Loucy (cell line): ENCODE results near the gene ITSN2.

Experiments
- H2AFZ ChIP-seq: fragments of 200-600 bp; sonication (generic); 2 replicates; pipeline ENCODE4 v1.6.0; 2016; ENCODE audit warnings: antibody characterized with exemption, mild to moderate bottlenecking, low read length, moderate library complexity
- H3F3A ChIP-seq: fragments of 200-600 bp; 2 replicates; pipeline ENCODE4 v1.6.0; 2016; ENCODE audit warnings: antibody characterized with exemption, low read depth, mild to moderate bottlenecking
- H3K27me3 ChIP-seq: fragments of 200-600 bp; sonication (generic); 2 replicates; pipeline ENCODE4 v1.6.1; 2014; ENCODE audit warnings: low read length, mild to moderate bottlenecking; ENCODE audit not compliant: insufficient read depth, poor library complexity, severe bottlenecking
- H3K36me3 ChIP-seq: fragments of 200-600 bp; sonication (generic); 2 replicates; pipeline ENCODE4 v1.6.1; 2016; ENCODE audit warnings: low read length; ENCODE audit not compliant: insufficient read depth
- H3K4me1 ChIP-seq: fragments of 200-600 bp; sonication (generic); 2 replicates; pipeline ENCODE4 v1.5.1; 2014; ENCODE audit warnings: low read length, mild to moderate bottlenecking; ENCODE audit not compliant: insufficient read depth, poor library complexity, severe bottlenecking
- H3K4me2 ChIP-seq: fragments of 200-600 bp; sonication (generic); 2 replicates; pipeline ENCODE4 v1.6.0; 2014; ENCODE audit warnings: antibody characterized with exemption, low read length, low read depth, mild to moderate bottlenecking; ENCODE audit not compliant: poor library complexity, severe bottlenecking
- H3K4me3 ChIP-seq: fragments of 200-600 bp; sonication (generic); 2 replicates; pipeline ENCODE4 v1.5.1; 2014; ENCODE audit warnings: low read length, mild to moderate bottlenecking, mixed read lengths; ENCODE audit not compliant: poor library complexity, severe bottlenecking
- H3K79me2 ChIP-seq: fragments of 200-600 bp; sonication (generic); 2 replicates; pipeline ENCODE4 v1.6.1; 2014; ENCODE audit warnings: low read length; ENCODE audit not compliant: insufficient read depth
- H3K9ac ChIP-seq: fragments of 200-600 bp; sonication (generic); 2 replicates; pipeline ENCODE4 v1.6.0; 2014; ENCODE audit warnings: mild to moderate bottlenecking, low read depth, low read length, moderate library complexity; ENCODE audit not compliant: poor library complexity, severe bottlenecking
- H3K9me2 ChIP-seq: fragments of 200-600 bp; sonication (generic); replicated peaks from 2 replicates; pipeline ENCODE4 v1.6.1; 2016; ENCODE audit warnings: low read depth, low read length, mixed read lengths
- H3K9me3 ChIP-seq: fragments of 200-600 bp; sonication (generic); 2 replicates; pipeline ENCODE4 v1.6.1; 2014; ENCODE audit warnings: mild to moderate bottlenecking, antibody characterized with exemption, low read length, low read depth; ENCODE audit not compliant: insufficient read depth
- H4K20me1 ChIP-seq: fragments of 200-600 bp; sonication (generic); 2 replicates; pipeline ENCODE4 v1.6.0; 2014; ENCODE audit warnings: antibody characterized with exemption, low read length, mild to moderate bottlenecking; ENCODE audit not compliant: insufficient read depth, poor library complexity, severe bottlenecking
- CTCF ChIP-seq: fragments of 200-600 bp; sonication (generic); conservative IDR thresholded peaks from 2 replicates; pipeline ENCODE4 v1.5.1; 2014; ENCODE audit warnings: mild to moderate bottlenecking, antibody characterized with exemption, low read length
- EZH2phosphoT487 ChIP-seq: fragments of 200-600 bp; IDR thresholded peaks from 2 replicates; pipeline ENCODE4 v1.6.1; 2018; ENCODE audit warnings: antibody characterized with exemption, mild to moderate bottlenecking, moderate library complexity, borderline replicate concordance

The ITSN2 gene

GRCh38 chr2:24280645-24281044 lies 79.7 kb downstream of the ITSN2 start:
- H3F3A ChIP-seq = no peaks in the 10 kb centered on the region

DNA sequence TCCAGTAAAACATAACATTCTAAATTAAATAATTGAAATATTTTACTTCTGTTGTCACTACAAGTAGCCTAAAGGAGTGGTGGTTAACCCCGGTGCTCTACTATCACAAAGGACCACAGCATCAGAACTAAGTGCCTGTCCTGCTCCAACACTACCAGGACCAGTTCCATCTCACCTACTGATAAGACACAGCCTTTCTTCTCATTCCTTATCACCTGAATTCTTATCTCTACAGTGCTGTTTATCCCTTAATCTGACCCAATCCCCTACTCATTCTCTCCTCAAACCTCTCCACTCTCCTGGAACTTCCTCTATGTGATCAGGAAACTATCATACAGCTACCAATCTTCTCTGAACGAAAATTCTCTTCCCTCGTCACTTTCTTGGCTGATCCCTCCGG lies 80.2 kb downstream of the ITSN2 start:
- H3K4me2 ChIP-seq = no peak overlapping the region
- peaks cover 6% of the 10 kb centered on the region; the same call in 1 of the 2 replicates for H3K36me3 ChIP-seq
- H3K9me2 ChIP-seq = no peaks in the 10 kb centered on the region
- no peak overlapping the region for H3K9ac ChIP-seq
- TF ChIP-seq CTCF (no peak), EZH2phosphoT487 (no peak)
- H3K4me1 ChIP-seq = no peaks in the 10 kb centered on the region
- no peaks in the 10 kb centered on the region for H3K9me3 ChIP-seq
- H3F3A ChIP-seq = no peaks in the 10 kb centered on the region
- no peaks in the 10 kb centered on the region for H3K79me2 ChIP-seq
- no peak overlapping the region for H2AFZ ChIP-seq
- H3K27me3 ChIP-seq = no peaks in the 10 kb centered on the region
- no peaks in the 10 kb centered on the region for H4K20me1 ChIP-seq
- no peak overlapping the region for H3K4me3 ChIP-seq

More at GRCh38 chr2:24280645-24281044, 79.7 kb downstream of the ITSN2 start:
- no peak for TF ChIP-seq CTCF
- no peak for TF ChIP-seq EZH2phosphoT487
- no peak overlapping the region for H3K4me3 ChIP-seq
- H3K9ac ChIP-seq = no peak overlapping the region
- H4K20me1 ChIP-seq = no peaks in the 10 kb centered on the region
- H3K79me2 ChIP-seq = no peaks in the 10 kb centered on the region
- H3K9me3 ChIP-seq = no peaks in the 10 kb centered on the region
- H2AFZ ChIP-seq = no peak overlapping the region
- no peaks in the 10 kb centered on the region for H3K27me3 ChIP-seq
- no peaks in the 10 kb centered on the region for H3K9me2 ChIP-seq
- peaks cover 4% of the 10 kb centered on the region; the same call in 1 of the 2 replicates for H3K36me3 ChIP-seq
- no peaks in the 10 kb centered on the region for H3K4me1 ChIP-seq
- H3K4me2 ChIP-seq = no peak overlapping the region

DNA sequence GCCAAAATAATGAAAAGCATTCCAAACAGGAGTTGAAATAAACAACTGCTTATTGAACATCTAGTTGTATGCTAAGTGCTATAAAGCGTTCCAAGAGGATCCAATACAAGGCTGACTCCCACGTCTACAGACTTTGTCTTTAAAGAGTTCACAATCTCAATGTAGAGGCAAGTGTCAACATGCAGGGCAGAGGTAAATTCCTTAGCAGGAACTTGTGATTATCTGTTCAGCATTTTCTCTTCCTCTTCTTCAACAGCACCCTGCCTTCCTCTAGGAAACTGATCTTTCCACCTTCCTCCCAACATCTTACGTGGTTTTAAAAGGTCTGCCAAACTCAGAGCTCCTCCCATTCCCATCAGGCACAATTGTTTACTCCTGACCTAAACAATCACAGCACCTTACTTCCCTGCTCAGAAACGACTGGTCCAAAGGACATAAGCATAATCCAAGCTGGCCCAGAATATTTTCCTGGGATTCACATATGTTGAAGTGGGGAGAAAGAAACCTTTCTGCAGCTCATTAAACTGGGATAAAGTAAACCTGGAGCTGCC lies 83.9 kb downstream of the ITSN2 start:
- Histone ChIP-seq H3K4me2 (no peak overlapping the region), H4K20me1 (no peaks in the 10 kb centered on the region), H3K4me3 (no peak overlapping the region), H3K27me3 (no peaks in the 10 kb centered on the region), H2AFZ (no peak overlapping the region), H3K9me2 (no peaks in the 10 kb centered on the region), H3K9ac (no peak overlapping the region), H3K4me1 (no peaks in the 10 kb centered on the region), H3K79me2 (no peaks in the 10 kb centered on the region), H3K9me3 (no peaks in the 10 kb centered on the region), H3F3A (no peaks in the 10 kb centered on the region; the same call in 1 of the 2 replicates), H3K36me3 (peaks cover 36% of the 10 kb centered on the region; the same call in 1 of the 2 replicates)
- TF ChIP-seq CTCF (no peak), EZH2phosphoT487 (no peak)
